Caco-2 (cell line): Measurements from ENCODE around the gene VPS9D1. TPM values are rescaled to one million over a fixed set of nuclear protein-coding genes. Genes with fewer than 3 reads are reported as not detected.

Source experiments
- BruUV-seq: library from RNA; stranded (reverse); fragments of 400-500 nt; replicated peaks from 2 replicates; lab custom pipeline; 2021; lab: Mats Ljungman, UMichigan
- CTCF ChIA-PET: fragments of 300-600 bp; sonication (Branson Sonifier 250); formaldehyde crosslinking; loops from one replicate; lab custom pipeline; 2022; ENCODE audit warnings: antibody characterized with exemption; lab: Charles Lee
- POLR2A ChIA-PET: fragments of 300-600 bp; sonication (Branson Sonifier 250); formaldehyde crosslinking; loops from one replicate; lab custom pipeline; 2022; ENCODE audit warnings: antibody characterized with exemption; lab: Charles Lee
- DNase-seq, 2 experiments: peaks; one replicate each; pipeline versions ENCODE4 v3.0.0 to v3.0.0-alpha.2; 2020 to 2022
- H3K27me3 ChIP-seq: replicated peaks from 2 replicates; pipeline ENCODE4 v1.6.0; 2011; ENCODE audit warnings: low read length; ENCODE audit not compliant: control insufficient read depth, insufficient read depth
- H3K36me3 ChIP-seq: 2 replicates; pipeline ENCODE4 v1.5.1; 2011; ENCODE audit warnings: low read length; ENCODE audit not compliant: control insufficient read depth, insufficient read depth
- H3K4me1 ChIP-seq: fragments of 250-450 bp; sonication (Bioruptor Pico); 2 replicates; pipeline ENCODE4 v1.5.1; 2020; ENCODE audit warnings: mild to moderate bottlenecking
- H3K4me3 ChIP-seq: 2 replicates; pipeline ENCODE4 v1.5.1; 2011; ENCODE audit warnings: low read depth, mild to moderate bottlenecking, control low read depth, low read length
- H3K9me3 ChIP-seq: fragments of 250-450 bp; sonication (Bioruptor Pico); 2 replicates; pipeline ENCODE4 v1.5.1; 2020; ENCODE audit warnings: mild to moderate bottlenecking, moderate library complexity
- H3K27ac Mint-ChIP-seq: one replicate; pipeline ENCODE4 v1.8.0; 2022; ENCODE audit warnings: mixed read lengths; ENCODE audit not compliant: unreplicated experiment
- H3K27me3 Mint-ChIP-seq: one replicate; pipeline ENCODE4 v1.8.0; 2022; ENCODE audit warnings: mixed read lengths; ENCODE audit not compliant: insufficient read depth, unreplicated experiment
- H3K36me3 Mint-ChIP-seq: one replicate; pipeline ENCODE4 v1.8.0; 2022; ENCODE audit warnings: mild to moderate bottlenecking, mixed read lengths; ENCODE audit not compliant: insufficient read depth, unreplicated experiment
- H3K4me1 Mint-ChIP-seq: one replicate; pipeline ENCODE4 v1.8.0; 2022; ENCODE audit warnings: low read depth, mixed read lengths; ENCODE audit not compliant: unreplicated experiment
- H3K4me3 Mint-ChIP-seq: one replicate; pipeline ENCODE4 v1.8.0; 2022; ENCODE audit warnings: mild to moderate bottlenecking, moderate library complexity, mixed read lengths; ENCODE audit not compliant: unreplicated experiment
- H3K9me3 Mint-ChIP-seq: one replicate; pipeline ENCODE4 v1.8.0; 2022; ENCODE audit warnings: mixed read lengths; ENCODE audit not compliant: unreplicated experiment
- intact Hi-C: fragments of 100-400 bp; cut with micrococcal nuclease; formaldehyde crosslinking; loops from one replicate; pipeline ENCODE4 v1.10.0; 2022; ENCODE audit not compliant: unreplicated experiment
- total RNA-seq: library from RNA; stranded (reverse); gene quantifications from 2 replicates; pipeline ENCODE4 v1.2.3, GENCODE V29; 2022
- TF ChIP-seq, protein P1 (sequence below), 2 experiments: fragments of 200-600 bp in 1 of 2; IDR thresholded peaks; 1 replicate in 1 of 2; 2 replicates in 1 of 2; pipeline versions ENCODE4 v1.5.1 to v1.8.0; 2011 to 2022; ENCODE audit warnings: antibody characterized with exemption in 1 of 2, control low read depth in 1 of 2, inconsistent platforms in 1 of 2, low read depth in 1 of 2, low read length in 1 of 2, mild to moderate bottlenecking in 1 of 2, moderate library complexity in 1 of 2; ENCODE audit not compliant: insufficient read depth in 1 of 2, severe bottlenecking in 1 of 2, unreplicated experiment in 1 of 2

VPS9D1 gene
- total RNA-seq, 1 experiment from 2014 or later: 6.3 TPM

- Histone ChIP-seq H3K36me3 (peaks cover 6% of the 10 kb centered on the region), H3K27me3 (no peaks in the 10 kb centered on the region), H3K9me3 (no peaks in the 10 kb centered on the region), H3K4me3 (peak overlapping the region; percentile 99), H3K4me1 (no peaks in the 10 kb centered on the region)
- Mint-ChIP-seq H3K27ac (peak overlapping the region; percentile 94), H3K36me3 (peaks cover 74% of the 10 kb centered on the region), H3K9me3 (peaks cover 10% of the 10 kb centered on the region), H3K4me3 (peak overlapping the region; percentile 95), H3K4me1 (peaks cover 8% of the 10 kb centered on the region), H3K27me3 (no peaks in the 10 kb centered on the region)
- ChIA-PET POLR2A (interaction anchor here (1.5 kb wide), 1 partner anchor 28 kb away, joined by 6 read pairs; the partner anchor contains the start of gene CDK10), CTCF (interaction anchor here (0.6 kb wide), 1 partner anchor 215 kb away, joined by 3 read pairs; the partner anchor contains the start of gene TCF25)
- BruUV-seq: no TSS peak
- peak in 1 of 2 experiments; percentile 55 for DNase-seq
- intact Hi-C loops: loop anchor here (2.0 to 5.0 kb wide), 2 partner anchors 28 to 44 kb away; partner anchors contain the start of genes CDK10 and SPATA2L
- TF ChIP-seq, protein P1, sequence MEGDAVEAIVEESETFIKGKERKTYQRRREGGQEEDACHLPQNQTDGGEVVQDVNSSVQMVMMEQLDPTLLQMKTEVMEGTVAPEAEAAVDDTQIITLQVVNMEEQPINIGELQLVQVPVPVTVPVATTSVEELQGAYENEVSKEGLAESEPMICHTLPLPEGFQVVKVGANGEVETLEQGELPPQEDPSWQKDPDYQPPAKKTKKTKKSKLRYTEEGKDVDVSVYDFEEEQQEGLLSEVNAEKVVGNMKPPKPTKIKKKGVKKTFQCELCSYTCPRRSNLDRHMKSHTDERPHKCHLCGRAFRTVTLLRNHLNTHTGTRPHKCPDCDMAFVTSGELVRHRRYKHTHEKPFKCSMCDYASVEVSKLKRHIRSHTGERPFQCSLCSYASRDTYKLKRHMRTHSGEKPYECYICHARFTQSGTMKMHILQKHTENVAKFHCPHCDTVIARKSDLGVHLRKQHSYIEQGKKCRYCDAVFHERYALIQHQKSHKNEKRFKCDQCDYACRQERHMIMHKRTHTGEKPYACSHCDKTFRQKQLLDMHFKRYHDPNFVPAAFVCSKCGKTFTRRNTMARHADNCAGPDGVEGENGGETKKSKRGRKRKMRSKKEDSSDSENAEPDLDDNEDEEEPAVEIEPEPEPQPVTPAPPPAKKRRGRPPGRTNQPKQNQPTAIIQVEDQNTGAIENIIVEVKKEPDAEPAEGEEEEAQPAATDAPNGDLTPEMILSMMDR (IDR thresholded peaks at IDR 0.05; ENCODE audit: insufficient read depth in 1 of 2, low read depth in 1 of 2, low read length in 1 of 2, severe bottlenecking in 1 of 2, unreplicated experiment in 1 of 2): no peak
Observed at GRCh38 chr16:89658221-89658879, 62.3 kb downstream of the VPS9D1 start.

GRCh38 chr16:89657442-89658220 lies 63.1 kb downstream of the VPS9D1 start, which contains the start of the genes CHMP1A and SPATA33:
Gene CHMP1A, minus strand, starts transcription at chr16:89657708. Its CDS starts 120 bp downstream, at chr16:89657588.
Gene SPATA33, plus strand, starts transcription at chr16:89657836. Its CDS starts 76 bp downstream, at chr16:89657912.
- Mint-ChIP-seq H3K4me3 (peak within 1 kb of the TSS; percentile 95), H3K36me3 (peaks cover 69% of the 10 kb centered on the region), H3K27ac (peak within 1 kb of the TSS; percentile 94), H3K27me3 (no peaks in the 10 kb centered on the region), H3K9me3 (peaks cover 10% of the 10 kb centered on the region), H3K4me1 (peaks cover 8% of the 10 kb centered on the region)
- no TSS peak for BruUV-seq
- Histone ChIP-seq H3K36me3 (peaks cover 6% of the 10 kb centered on the region), H3K4me1 (no peaks in the 10 kb centered on the region), H3K9me3 (no peaks in the 10 kb centered on the region), H3K27me3 (no peaks in the 10 kb centered on the region), H3K4me3 (peak within 1 kb of the TSS; percentile 99)
- TF ChIP-seq, protein P1 (IDR thresholded peaks at IDR 0.05; ENCODE audit: insufficient read depth in 1 of 2, low read depth in 1 of 2, low read length in 1 of 2, severe bottlenecking in 1 of 2, unreplicated experiment in 1 of 2): no peak
- ChIA-PET CTCF (interaction anchor here (0.6 kb wide), 1 partner anchor 976 kb away, joined by 4 read pairs; no protein-coding TSS in a partner anchor), POLR2A (interaction anchor here (0.6 to 1.5 kb wide), 7 partner anchors 29 to 841 kb away, joined by 3 to 8 read pairs (median 4); partner anchors contain the start of genes CDK10 and TCF25)
- intact Hi-C loops: loop anchor here (2.0 to 5.0 kb wide), 2 partner anchors 29 to 45 kb away; partner anchors contain the start of genes CDK10 and SPATA2L
- peak; percentile 93 to 97 for DNase-seq

Other genes starting within 250 kb of the VPS9D1 start
- gene ANKRD11, start 230.3 kb downstream of the VPS9D1 start, total RNA-seq: 297 TPM in 2 replicates
- gene SPG7, start 212.5 kb downstream of the VPS9D1 start, total RNA-seq: 159 and 178 TPM in 2 replicates
- gene RPL13, start 160.2 kb downstream of the VPS9D1 start, total RNA-seq: 2,846 and 2,897 TPM in 2 replicates
- gene CPNE7, start 145.1 kb downstream of the VPS9D1 start, total RNA-seq: 40.4 and 50.0 TPM in 2 replicates
- 7.8 and 8.1 TPM in 2 replicates for gene DPEP1, start 107.3 kb downstream of the VPS9D1 start, total RNA-seq
- gene CHMP1A, start 63.2 kb downstream of the VPS9D1 start, total RNA-seq: 150 and 159 TPM in 2 replicates
- gene SPATA33, start 63.1 kb downstream of the VPS9D1 start, total RNA-seq: 19.7 and 29.1 TPM in 2 replicates
- 135 and 140 TPM in 2 replicates for gene CDK10, start 34.2 kb downstream of the VPS9D1 start, total RNA-seq
- gene SPATA2L, start 19.2 kb downstream of the VPS9D1 start, total RNA-seq: 16.4 and 18.5 TPM in 2 replicates
- gene ZNF276, start 639 bp upstream of the VPS9D1 start, total RNA-seq: 28.1 and 35.4 TPM in 2 replicates
- 173 and 185 TPM in 2 replicates for gene FANCA, start 95.7 kb upstream of the VPS9D1 start, total RNA-seq
- 29.6 and 31.3 TPM in 2 replicates for gene SPIRE2, start 107.6 kb upstream of the VPS9D1 start, total RNA-seq
- gene TCF25, start 152.7 kb upstream of the VPS9D1 start, total RNA-seq: 196 and 244 TPM in 2 replicates
- 5.6 and 6.5 TPM in 2 replicates for gene MC1R, start 198.0 kb upstream of the VPS9D1 start, total RNA-seq
- gene TUBB3, start 202.4 kb upstream of the VPS9D1 start, total RNA-seq: 31.3 and 37.5 TPM in 2 replicates
- 132 and 145 TPM in 2 replicates for gene DEF8, start 227.9 kb upstream of the VPS9D1 start, total RNA-seq